NCI-H2029 treated with DMSO at 0.1 percent for 48 hours (cell line): ENCODE data around the gene FUT9.

ENCODE experiments used
- DNase-seq: peaks from one replicate; lab custom pipeline; 2025; lab: John Stamatoyannopoulos, UW

The FUT9 gene

DNA sequence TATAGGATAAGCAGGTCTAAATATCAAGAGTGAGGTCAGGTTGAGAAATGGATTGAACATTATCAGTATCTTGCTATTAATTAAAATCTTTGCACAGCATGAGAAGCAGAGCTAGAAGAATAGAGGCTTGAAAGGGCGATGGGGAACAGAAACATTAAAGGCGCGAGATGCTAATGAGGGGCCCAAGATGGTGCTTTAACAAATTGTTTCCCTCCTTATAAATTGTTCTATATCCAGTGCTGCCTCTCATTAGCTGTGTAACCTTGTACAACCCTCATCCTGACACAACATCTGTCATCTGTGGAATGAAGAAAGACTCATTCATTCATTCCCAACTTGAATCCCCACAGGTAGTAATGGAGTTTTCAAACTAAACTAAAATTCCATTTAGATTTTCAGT, 57.8 kb downstream of the FUT9 start:
- DNase-seq: no peak

GRCh38 chr6:96074006-96074405, 58.2 kb downstream of the FUT9 start:
- no peak for DNase-seq

DNA sequence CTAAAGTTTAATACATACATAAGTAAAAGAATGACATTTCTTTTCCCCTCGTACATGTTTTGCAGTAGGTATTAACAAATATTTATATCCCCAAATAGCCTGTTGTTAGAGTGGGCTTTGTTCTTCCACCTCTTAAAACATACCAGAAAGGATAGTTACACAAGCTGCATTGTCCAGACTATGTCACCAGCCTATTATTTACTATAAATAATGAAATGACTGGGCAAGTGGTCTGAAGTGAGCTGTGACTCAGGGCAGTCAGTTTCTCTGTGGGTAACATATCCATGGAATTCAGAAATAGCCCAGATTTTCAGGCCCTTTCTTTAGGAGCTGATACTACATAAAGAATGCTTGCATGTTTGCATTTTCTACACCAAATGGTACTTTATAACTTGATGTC, 60.1 kb downstream of the FUT9 start:
- DNase-seq: no peak

DNA sequence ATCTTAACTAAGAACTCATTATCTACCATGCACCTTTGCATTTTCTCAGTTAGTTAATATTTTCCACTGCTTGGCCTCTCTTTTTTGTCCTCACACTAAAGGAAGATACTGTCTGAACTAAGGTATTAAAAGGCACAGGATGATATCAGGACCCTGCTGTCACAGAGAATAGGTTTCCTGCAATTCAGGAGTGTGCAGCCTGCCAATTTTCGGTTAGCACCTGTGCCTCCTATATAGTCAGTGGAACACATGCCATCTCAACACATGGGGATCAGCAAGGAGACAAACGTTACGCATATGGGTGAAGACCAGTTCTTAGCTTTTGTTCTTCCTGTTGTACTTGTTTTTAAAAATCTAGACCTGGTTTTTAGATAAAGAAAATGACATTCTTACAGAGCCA, 71.0 kb downstream of the FUT9 start:
- DNase-seq: no peak

- no peak for DNase-seq
Observed at GRCh38 chr6:96089173-96089572, 73.4 kb downstream of the FUT9 start.

DNA sequence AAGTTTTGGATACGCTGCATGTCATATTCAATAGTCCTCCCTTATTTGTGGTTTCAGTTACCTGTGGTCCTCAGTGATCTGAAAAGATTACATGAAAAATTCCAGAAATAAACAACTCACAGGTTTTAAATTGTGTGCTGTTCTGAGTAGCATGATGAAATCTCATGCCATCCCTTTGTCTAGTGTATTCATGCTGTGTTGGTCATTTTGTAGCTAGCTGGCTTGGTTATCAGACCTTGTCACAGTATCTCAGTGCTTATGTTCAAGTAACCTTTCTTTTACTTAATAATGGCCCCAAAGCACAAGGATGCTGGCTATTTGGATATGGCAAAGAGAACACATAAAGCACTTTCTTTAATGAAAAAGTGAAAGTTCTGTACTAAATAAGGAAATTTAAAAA, 78.3 kb downstream of the FUT9 start:
- DNase-seq: no peak

GRCh38 chr6:96099069-96099468, 83.3 kb downstream of the FUT9 start:
- no peak for DNase-seq

DNA sequence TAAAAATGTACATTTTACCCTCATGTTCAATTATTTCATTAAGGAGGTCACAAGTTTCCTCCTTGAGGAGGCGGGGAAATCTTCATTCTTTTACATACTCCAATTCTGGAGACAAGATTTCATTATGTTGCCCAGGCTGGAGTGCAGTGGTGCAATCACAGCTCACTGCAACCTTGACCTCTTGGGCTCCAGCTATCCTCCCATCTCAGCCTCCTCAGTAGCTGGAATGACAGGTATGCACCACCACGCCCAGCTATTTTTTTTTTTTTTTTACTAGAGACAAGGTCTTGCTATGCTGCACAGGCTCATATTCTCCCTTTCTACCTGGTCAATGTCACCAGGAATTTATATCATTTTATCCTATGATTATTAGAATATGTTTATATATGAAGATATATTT, 85.8 kb downstream of the FUT9 start:
- no peak for DNase-seq

DNA sequence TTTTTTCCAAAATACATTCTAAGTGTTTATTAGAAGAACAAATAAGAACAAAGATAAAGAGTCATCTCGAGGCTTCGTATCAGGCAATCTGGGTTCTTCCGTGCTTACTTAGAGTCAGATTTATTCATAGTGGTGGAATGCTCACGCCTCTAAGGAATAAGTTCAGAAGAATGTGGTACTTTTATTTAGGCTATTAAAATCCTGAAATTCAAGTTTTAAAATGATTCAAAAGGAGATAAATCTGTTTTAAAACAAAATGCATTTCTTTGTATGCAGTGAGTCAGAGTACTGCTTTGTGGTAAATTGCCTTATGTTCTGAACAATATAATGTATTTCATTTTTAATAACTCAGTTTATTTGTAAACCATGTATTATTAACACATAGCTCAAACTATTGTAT, 89.1 kb downstream of the FUT9 start:
- DNase-seq: no peak

- DNase-seq: no peak
Observed at GRCh38 chr6:96110878-96111277, 95.1 kb downstream of the FUT9 start.

DNA sequence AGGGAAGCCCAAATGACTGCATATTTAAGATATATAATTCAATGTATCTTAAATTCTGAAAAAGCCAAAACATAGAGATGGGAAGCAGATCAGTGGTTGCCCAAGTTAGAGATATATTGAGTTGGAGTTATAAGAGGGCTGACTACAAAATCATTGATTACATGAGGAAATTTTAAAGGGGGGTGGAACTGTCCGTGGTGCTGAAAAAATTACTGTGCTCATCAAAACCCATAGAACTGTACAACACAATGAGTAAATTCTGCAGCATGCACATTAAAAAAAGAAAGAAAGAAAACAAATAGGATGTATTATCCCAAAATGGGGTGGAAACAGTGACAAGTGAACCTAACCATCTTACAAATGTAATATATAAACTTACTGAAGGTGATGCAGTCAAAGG, 100.9 kb downstream of the FUT9 start:
- DNase-seq: no peak

- no peak for DNase-seq
Observed at GRCh38 chr6:96124778-96125177, 109.0 kb downstream of the FUT9 start.

- DNase-seq: no peak
Observed at GRCh38 chr6:96138406-96138805, 122.6 kb downstream of the FUT9 start.

GRCh38 chr6:96142142-96142541, 126.4 kb downstream of the FUT9 start:
- DNase-seq: no peak

DNA sequence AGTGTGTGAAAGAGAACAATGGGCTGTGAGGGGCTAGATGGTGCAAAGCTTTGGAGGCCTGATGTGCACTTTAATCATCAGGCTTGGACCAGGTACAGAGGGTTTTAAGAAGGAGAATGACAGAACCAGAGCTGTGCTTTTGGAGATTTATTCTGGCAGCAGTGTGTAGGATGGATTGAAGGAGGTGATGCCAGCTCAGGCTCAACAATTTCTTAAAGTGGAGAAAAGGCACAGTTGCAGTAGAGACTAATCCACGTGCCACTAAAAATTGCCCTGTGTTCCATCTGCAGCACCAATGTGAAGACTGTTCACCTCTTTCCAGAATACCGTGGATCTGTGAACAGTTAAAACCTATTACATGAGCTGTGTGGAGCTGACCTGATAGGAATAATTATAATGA, 134.7 kb downstream of the FUT9 start:
- no peak for DNase-seq

GRCh38 chr6:96151707-96152106, 135.9 kb downstream of the FUT9 start:
- DNase-seq: no peak

DNA sequence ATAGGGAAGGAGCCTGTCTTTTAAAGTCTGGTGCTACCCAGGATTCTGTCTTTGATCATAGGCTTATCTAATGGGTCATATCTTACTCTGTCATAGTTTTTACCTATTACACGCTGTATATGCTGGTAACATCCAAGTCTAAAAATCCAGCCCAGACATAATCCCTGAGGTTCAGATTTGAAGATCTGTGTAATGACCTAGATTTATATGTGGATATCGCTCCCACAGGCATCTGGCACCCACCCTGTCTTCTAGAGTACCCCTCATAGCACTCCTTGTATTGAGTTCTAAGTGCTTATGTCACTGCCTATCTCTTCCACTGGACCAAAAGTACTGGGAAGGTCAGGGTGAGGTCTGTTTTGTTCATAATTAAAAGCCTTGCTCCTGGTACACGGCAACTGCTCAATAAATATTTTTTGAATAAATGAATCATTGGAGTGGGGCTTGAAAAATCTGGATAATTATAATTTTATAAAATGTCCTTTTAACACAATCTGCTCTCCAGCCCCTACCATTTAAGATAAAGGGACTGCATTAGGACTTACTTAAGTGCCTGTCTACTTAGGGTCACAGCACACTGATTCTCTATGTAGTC, 136.4 kb downstream of the FUT9 start:
- no peak for DNase-seq

- no peak for DNase-seq
Observed at GRCh38 chr6:96153775-96154174, 138.0 kb downstream of the FUT9 start.

DNA sequence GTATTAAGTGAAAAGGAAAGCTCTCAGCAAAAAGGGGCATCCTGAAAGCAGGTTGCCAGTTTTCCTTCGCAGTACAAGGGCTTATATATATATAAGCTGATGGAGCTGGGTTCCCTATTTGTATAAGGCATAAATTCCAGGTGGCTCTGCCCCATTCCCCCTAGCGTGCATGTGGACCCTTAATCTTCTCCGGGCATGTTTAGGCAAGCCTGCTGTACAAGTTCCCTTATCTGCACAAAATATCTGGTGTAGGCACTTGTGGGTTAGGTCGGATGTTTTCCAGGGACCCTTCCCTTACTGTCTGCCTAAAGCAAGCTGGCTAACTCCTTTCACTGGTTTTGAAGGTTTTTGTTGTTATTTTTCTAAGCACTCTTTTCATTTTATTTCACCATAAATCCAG, 140.7 kb downstream of the FUT9 start:
- no peak for DNase-seq

DNA sequence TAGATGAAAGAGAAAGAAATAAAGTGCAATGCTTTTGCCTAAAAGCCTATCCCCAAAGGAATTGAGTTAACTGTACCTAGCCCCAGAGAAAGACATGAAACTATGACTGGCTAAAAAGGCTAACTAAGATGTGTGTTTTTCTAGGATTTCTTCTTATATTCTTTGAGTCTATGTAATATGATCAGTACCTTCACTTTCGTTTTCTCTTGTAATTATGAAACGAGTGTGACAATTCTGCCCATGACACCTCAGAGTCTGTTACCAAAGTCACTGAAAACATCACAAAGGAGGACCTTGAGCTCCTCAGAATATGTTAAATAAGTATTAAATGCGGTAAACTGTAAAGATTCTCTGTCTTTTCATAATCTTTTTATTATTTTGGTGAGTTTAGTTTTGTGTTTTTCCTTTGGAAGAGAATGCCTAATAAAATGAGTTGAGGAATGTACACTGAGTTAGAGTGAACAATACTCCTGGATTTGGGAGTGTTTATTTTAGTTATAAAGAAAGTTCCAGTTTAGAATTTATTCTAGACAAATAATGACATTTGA, 141.3 kb downstream of the FUT9 start:
- DNase-seq: no peak

GRCh38 chr6:96162711-96163120, 146.9 kb downstream of the FUT9 start:
- DNase-seq: no peak

GRCh38 chr6:96164802-96165201, 149.0 kb downstream of the FUT9 start:
- DNase-seq: no peak

DNA sequence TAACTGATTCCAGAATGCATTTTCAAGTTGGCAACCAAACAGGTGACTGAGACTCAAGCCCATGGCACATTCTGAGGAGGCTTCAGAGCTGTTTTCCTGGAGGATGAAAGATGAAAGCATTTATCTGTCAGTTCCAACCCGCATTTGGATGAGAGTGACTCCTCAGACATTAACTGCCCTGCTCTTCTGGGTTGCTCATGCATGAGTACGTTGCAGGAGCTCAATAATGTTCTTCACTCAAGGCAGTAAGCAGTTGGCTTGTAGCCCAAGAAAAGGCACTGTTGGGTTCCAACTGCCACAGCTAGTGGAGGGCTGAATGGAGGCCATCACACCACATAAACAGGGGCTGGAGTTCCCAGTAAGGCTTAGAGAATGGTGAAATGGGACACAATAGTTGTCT, 155.3 kb downstream of the FUT9 start:
- no peak for DNase-seq

- no peak for DNase-seq
Observed at GRCh38 chr6:96184798-96185197, 169.0 kb downstream of the FUT9 start.

DNA sequence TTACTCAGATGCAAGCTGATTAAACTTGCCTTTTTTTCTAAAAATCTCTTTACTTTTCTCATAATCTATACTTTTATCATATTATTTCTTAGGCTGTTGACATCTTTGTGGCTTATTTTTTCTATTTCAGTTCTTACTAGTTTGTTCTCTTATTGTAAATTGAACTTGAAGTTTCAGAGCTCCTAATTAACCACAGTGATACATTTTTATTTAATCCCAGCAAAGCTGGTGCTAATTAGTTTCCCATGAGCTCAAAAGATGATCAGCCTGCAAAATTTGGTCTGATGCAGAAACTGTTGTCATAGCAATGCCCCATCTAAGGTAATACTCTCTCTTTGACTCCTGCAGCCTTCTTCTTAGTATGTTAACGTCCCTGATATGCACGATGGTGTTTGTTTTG, 170.3 kb downstream of the FUT9 start:
- no peak for DNase-seq
